Epidermal melanocyte (primary cell): Measurements from ENCODE around the gene NMUR1.

ENCODE experiments used
- DNase-seq: peaks from one replicate; pipeline ENCODE4 v3.0.0; 2011; ENCODE audit warnings: low spot score; ENCODE audit not compliant: insufficient read length

Gene NMUR1

DNA sequence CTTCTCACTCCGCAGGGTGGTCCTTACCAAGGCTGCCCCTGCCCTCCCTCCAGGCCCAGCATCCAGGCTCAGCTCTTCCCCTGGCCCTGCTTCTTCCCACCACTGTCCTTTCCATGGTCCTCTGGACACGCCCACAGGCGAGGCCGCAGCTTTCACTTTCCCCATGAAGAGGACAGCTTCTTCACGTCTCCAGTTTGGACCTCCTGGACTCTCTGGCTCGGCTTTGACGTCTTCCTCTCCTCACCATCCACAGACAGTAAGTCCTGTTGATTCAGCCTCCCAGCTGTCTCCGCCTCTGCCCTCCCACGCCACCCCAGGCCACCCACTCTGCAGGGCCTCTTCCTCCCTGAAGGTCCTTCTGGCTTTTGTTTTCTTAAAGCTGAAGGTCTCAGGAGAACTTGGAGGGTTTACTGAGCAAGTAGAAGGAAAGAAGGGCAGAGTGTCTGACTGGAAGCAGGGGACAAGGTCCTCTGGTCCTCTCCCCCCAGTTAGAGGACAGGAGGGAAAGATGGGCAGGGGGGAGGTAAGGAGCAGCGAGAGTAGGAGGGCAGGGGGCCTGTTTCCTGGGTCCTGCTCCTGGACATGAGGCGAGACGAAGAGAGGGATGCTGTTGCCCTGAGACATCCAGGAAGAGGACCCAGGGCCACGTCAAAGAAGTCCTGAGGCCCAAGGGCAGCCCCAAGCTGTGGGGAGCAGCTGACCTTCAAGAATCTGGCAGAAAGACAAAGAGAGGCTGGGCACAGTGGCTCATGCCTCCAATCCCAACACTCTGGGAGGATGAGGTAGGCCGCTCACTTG, 24.7 kb upstream of the NMUR1 start:
- DNase-seq, result no peak

DNA sequence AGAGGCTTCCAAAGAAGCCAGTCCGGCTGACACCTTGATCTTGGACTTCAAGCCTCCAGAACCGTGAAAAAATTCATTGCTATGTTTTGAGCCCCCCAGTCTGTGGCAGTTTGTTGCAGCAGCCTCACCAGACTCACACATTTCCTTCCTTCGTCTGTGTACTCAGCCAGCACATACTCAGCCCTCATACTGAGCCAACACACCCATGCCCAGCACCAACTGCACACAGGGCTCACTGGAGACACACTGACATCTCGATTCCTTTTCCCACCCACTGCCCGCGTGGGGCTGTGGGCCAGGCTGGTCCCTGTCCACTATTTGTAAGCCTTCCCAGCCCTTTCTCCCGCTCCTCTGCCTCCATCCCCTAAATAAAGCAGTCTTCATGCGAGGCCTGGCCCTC, 24.1 kb upstream of the NMUR1 start:
- no peak for DNase-seq

GRCh38 chr2:231552752-231553151, 22.5 kb upstream of the NMUR1 start:
- DNase-seq, result no peak

- DNase-seq, result no peak
These were observed 19.4 kb upstream of the NMUR1 start for GRCh38 chr2:231549446-231550239.

DNA sequence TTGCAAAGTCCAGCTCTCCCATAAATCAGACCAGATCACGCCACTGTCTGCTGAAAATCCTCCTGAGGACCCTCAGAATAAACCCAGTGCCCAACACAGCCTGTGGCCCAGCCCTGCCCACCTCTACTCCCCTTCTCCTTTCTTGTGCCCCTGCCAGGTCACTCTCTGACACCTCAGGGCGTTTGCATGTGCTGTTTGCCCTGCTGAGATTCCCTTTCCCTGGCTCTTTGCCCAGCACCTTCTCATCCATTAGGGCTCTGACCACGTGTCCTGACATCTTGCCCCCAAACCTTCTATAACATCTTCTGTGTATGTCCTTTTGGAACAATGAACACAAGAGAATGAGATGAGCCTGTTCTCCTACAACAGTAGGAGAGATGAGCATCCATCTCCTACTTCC, 18.5 kb upstream of the NMUR1 start:
- no peak for DNase-seq

DNA sequence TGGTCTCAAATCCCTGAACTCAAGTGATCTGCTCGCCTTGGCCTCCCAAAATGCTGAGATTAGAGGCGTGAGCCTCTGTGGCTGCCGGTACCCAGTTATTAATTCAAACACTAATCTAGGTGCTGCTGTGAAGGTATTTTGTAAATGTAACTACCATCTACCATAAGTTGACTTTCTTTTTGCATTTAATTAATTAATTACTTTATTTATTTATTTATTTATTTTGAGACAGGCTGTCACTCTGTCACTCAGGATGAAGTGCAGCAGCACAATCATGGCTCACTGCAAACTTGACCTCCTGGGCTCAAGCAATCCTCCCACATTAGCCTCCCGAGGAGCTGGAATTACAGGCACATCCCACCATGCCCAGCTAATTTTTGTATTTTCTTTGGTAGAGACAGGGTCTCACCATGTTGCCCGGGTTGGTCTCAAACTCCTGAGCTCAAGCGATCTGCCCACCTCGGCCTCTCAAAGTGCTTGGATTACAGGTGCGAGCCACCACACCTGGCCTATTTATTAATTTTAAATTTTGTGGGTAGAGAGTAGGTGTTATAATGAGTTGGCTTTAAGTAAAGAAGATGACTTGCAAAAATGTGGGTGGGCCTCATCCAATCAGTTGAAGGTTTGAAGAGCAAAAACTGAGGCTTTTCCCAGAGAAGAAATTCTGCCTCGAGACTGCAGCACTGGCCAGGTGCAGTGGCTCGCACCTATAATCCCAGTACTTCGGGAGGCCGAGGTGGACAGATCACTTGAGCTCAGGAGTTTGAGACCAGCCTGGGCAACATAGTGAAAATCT, 17.3 kb upstream of the NMUR1 start:
- no peak for DNase-seq

- no peak for DNase-seq
These were observed 15.9 kb upstream of the NMUR1 start for GRCh38 chr2:231546014-231546715.

DNA sequence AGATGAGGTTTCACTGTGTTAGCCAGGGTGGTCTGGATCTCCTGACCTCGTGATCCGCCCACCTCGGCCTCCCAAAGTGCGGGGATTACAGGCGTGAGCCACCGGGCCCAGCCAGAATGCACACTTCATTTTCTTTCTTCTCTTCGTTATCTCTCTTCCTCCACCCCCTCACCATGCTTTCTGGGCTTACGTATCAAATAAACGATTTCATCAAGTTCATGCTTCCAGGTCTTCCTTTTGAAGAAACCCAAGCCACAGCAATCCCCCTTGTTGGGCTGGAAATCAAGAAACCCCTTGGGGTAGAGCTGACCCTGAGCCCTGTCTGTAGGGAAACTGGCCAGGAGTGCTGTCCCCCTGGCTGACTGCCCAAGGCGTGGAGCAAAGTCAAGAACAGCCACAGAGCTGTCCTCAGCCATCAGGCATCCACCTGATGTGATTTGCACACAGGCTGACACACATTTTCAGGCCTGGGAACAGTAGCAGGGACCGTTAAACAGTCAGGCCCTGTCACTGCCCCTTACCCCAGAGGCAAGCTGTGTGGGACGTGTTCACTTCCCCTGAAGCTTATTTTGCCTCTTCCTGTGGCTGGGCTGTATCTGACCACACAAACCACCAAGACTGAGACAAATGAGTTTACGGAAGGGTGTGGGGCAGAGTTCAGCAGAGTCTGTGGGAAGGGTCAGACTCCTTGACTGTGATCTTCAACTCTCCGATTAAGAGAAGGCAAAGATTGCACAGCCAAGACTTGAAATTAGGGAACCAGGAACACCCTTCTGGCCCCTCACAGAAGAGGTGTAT, 15.1 kb upstream of the NMUR1 start:
- DNase-seq, result no peak

DNA sequence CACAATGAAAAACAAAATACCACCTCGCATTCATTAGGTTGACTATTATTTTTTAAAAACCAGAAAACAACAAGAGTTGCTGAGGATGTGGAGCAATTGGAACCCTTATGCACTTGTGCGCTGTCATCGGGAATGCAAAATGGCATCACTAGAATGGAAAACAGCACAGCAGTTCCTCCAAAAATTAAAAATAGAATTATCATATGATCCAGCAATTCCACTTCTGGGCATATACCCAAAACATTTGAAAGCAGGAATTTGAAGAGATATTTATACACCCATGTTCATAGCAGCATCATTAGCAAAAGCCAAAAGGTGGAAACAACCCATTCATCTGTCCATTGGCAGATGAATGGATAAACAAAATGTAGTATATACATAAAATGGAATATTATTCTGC, 11.9 kb upstream of the NMUR1 start:
- no peak for DNase-seq

DNA sequence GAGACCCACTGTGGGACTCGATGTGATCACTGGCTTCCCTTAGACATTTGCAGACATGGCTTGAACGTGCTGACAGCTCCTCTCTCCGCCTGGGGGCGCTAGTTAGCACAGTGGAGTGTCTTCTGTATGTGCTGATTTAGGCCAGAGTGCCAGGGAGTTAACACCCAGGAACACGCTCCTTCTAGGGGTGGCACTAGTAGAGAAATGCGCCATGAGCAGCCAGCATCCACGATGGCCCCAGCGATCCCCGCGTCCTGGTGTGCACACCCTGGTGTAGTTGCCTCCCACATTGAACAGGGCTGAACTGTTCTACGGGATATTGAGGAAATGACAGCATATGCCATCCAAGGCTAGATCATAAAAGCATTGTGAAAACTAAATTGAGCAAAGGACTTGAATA, 11.4 kb upstream of the NMUR1 start:
- no peak for DNase-seq

- DNase-seq, result no peak
These were observed 9.7 kb upstream of the NMUR1 start for GRCh38 chr2:231539991-231540390.

- DNase-seq, result no peak
These were observed 5.7 kb upstream of the NMUR1 start for GRCh38 chr2:231535961-231536360.

- DNase-seq, result no peak
These were observed 3.5 kb upstream of the NMUR1 start for GRCh38 chr2:231533777-231534125.

DNA sequence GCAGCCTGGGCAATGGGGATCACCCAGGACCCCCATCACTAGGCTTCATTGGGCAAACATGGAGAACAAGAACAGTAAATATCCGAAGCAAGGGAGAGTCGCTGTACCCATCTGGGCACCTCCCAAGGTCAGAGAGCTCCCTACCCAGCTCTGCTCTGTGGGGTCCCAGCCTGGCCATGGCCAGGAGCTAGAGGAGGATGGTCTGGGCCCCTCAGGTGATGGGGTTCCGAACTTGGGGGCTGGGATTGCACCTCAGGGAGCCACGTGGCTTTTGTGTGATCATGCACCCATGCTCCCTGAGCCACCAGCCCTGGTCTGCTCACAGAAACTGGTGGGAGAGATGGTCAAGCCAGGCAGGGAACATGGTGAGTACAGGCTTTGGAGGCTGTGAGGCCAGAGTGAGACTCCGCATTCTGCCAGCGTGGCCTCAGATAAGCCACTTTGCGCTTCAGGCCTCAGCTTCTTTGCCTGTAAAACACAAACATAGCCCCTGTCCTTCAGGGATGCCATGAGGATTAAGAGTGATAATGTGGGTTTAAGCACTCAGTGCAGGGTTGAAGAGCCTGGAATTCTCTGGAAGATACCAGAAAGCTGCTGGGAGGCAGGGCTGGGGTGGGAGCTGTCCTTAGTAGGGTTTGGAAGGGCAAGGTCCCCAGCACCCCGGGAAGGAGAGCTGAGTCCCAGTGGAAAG, 3.0 kb upstream of the NMUR1 start:
- no peak for DNase-seq

GRCh38 chr2:231532756-231533035, 2.5 kb upstream of the NMUR1 start:
- no peak for DNase-seq

- no peak for DNase-seq
These were observed 1.9 kb upstream of the NMUR1 start for GRCh38 chr2:231531883-231532755.

DNA sequence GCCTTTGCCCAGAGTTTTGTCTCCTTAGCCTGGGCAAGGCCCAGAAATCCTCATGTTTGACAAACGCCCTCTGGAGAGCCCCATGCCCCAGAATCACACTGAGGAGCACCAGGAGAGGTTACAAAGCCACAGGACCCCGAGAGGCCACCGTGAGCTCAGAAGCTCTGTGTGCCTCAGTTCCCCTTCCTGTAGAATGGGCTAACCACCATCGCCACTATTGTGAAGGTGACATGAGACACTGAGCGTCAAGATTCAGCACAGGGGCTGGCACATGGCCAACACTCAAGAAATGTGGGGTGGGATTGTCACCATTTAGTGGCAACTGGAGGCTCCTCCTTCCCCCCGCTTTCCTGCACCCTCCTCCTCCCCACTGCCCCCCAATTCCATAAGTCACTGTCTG, 1.2 kb upstream of the NMUR1 start:
- DNase-seq, result no peak

DNA sequence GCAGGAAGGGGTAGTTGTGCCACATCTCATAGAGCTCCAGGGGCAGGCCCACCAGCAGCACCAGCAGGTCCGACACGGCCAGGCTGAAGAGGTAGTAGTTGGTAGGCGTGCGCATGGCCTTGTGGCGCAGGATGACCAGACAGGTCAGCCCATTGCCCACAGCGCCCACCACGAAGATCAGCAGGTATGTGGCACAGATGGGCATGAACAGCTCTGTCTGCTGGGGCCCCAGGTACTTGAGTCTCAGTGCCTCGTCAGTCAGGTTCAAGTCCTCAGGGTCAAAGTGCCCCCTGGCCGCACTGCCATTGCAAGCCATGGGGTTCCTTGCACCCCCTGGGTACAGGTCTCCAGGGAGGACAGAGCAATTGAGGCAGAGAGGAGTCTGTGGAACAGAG, 1.6 kb downstream of the NMUR1 start:
- no peak for DNase-seq

DNA sequence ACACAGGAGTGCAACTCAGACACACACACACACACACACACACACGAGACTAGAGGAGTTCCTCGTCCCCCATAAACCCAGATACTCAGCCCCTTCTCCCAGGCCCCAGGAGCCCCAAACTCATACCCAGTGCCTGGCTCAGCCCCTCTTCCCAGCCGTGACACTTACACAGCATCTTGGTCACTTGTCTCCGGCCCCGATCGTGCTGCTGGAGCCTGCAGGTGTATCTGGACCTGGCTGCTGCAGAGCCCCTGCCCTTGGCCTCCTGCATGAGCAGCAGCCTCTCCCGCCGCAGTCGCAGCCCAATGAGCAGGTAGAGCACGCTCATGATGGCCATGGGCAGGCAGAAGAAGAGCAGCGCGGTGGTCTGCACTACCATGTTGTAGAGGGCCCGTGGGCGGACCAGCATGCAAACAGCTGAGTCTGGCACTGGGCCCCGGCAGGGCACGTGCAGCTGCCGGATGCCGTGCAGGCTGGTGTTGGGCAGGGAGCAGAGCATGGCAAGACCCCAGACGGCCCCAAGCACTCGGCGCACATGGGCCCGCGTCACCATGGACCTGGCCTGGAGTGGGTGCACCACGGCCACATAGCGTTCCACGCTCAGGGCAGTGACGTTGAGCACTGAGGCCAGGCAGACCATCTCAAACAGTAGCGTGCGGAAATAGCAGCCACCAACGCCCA, 2.1 kb downstream of the NMUR1 start:
- DNase-seq, result no peak
